ENCODE results near the gene DTNBP1. TPM values are rescaled to one million over a fixed set of nuclear protein-coding genes. Genes with fewer than 3 reads are reported as not detected.

The DTNBP1 gene
- total and polyA plus RNA-seq, 2 of the 13 experiments (the other 11 are each of a cell fraction or from before 2014, with no cell fraction given), result 6.6 to 19.1 TPM

DNA sequence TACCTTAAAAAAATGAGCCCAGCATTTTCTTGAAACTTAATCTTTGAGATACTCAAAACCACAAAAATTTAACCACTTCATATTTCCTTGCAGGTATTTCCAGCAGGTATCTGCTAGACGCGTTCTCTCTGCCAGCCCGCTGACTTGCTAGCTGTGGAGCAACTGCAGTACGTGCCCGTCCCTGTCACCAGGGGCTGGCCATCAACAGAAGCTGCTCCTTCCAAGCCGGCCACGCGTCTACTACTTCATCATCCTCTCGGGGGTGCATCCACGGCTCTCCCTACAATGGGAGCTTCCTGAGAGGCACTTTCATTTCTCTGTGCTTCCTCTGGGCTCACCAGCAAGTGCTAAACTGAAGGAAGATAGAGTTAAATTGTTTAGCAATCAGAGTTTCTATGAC is 132.4 kb downstream of the DTNBP1 start:
- Histone ChIP-seq H2AFZ (ENCODE audit: low read length) (no peak overlapping the region), H3K9me3 (ENCODE audit: low read length) (no peaks in the 10 kb centered on the region), H3K27me3 (ENCODE audit: control insufficient read depth in 1 of 2, insufficient read depth in 2 of 2, low read length in 2 of 2) (no peaks in the 10 kb centered on the region), H3K79me2 (ENCODE audit: insufficient read depth, low read length) (no peaks in the 10 kb centered on the region), H4K20me1 (ENCODE audit: insufficient read depth, low read length) (no peaks in the 10 kb centered on the region), H3K9ac (ENCODE audit: insufficient read depth, low read depth, low read length) (no peak overlapping the region), H3K36me3 (replicated peaks in 1 of 2; ENCODE audit: control insufficient read depth in 1 of 2, insufficient read depth in 2 of 2, low read length in 2 of 2) (peaks cover 8 to 11% of the 10 kb centered on the region in 2 experiments; a peak in 3 of 5 replicates), H3K4me2 (ENCODE audit: low read depth, low read length) (no peak overlapping the region), H3K4me1 (ENCODE audit: insufficient read depth, low read length) (peaks cover 13% of the 10 kb centered on the region), H3K4me3 (replicated peaks in 1 of 3; ENCODE audit: insufficient read depth in 1 of 3, low read depth in 2 of 3, low read length in 3 of 3) (no peak overlapping the region), H3K27ac (ENCODE audit: extremely low read length, insufficient read depth, low read length) (no peak overlapping the region)
- in situ Hi-C loops (cut with HindIII; ENCODE audit: extremely low pct_ligation_motif_present, low pct_unique_long_range_greater_than_20kb) (no loop called here), intact Hi-C loops (cut with micrococcal nuclease; ENCODE audit: unreplicated experiment) (no loop called here)
- no TSS peak for BruUV-seq (replicated peaks)
- 98% methylated on average over 10 of the region's 10 CpGs for WGBS (ENCODE audit: low lambda C conversion rate)
- TF ChIP-seq MIER2 (CRISPR knock-in tag; IDR thresholded peaks at IDR 0.05) (no peak), ZNF775 (CRISPR knock-in tag; IDR thresholded peaks at IDR 0.05; ENCODE audit: borderline replicate concordance) (no peak), AHR (CRISPR knock-in tag; IDR thresholded peaks at IDR 0.05) (no peak), SP5 (CRISPR knock-in tag; IDR thresholded peaks at IDR 0.05; ENCODE audit: borderline replicate concordance, low read depth) (no peak), ZNF274 (CRISPR knock-in tag; IDR thresholded peaks at IDR 0.05) (no peak), JUND (CRISPR knock-in tag; IDR thresholded peaks at IDR 0.05) (no peak), PHF21A (CRISPR knock-in tag; IDR thresholded peaks at IDR 0.05) (no peak), ZNF329 (CRISPR knock-in tag; IDR thresholded peaks at IDR 0.05; ENCODE audit: low read depth) (no peak), ZBTB38 (CRISPR knock-in tag; IDR thresholded peaks at IDR 0.05) (no peak), HNF4G (IDR thresholded peaks at IDR 0.05; ENCODE audit: borderline replicate concordance, low read depth, low read length) (no peak), HNF4G (CRISPR knock-in tag; IDR thresholded peaks at IDR 0.05; ENCODE audit: borderline replicate concordance, low read depth) (no peak), TSC22D2 (CRISPR knock-in tag; IDR thresholded peaks at IDR 0.05; ENCODE audit: borderline replicate concordance) (no peak)
- TF ChIP-seq, protein P1, sequence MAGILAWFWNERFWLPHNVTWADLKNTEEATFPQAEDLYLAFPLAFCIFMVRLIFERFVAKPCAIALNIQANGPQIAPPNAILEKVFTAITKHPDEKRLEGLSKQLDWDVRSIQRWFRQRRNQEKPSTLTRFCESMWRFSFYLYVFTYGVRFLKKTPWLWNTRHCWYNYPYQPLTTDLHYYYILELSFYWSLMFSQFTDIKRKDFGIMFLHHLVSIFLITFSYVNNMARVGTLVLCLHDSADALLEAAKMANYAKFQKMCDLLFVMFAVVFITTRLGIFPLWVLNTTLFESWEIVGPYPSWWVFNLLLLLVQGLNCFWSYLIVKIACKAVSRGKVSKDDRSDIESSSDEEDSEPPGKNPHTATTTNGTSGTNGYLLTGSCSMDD (CRISPR knock-in tag; IDR thresholded peaks at IDR 0.05), result no peak
- TF ChIP-seq, protein P2, sequence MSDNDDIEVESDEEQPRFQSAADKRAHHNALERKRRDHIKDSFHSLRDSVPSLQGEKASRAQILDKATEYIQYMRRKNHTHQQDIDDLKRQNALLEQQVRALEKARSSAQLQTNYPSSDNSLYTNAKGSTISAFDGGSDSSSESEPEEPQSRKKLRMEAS (IDR thresholded peaks at IDR 0.05), result no peak
- TF ChIP-seq, protein P3, sequence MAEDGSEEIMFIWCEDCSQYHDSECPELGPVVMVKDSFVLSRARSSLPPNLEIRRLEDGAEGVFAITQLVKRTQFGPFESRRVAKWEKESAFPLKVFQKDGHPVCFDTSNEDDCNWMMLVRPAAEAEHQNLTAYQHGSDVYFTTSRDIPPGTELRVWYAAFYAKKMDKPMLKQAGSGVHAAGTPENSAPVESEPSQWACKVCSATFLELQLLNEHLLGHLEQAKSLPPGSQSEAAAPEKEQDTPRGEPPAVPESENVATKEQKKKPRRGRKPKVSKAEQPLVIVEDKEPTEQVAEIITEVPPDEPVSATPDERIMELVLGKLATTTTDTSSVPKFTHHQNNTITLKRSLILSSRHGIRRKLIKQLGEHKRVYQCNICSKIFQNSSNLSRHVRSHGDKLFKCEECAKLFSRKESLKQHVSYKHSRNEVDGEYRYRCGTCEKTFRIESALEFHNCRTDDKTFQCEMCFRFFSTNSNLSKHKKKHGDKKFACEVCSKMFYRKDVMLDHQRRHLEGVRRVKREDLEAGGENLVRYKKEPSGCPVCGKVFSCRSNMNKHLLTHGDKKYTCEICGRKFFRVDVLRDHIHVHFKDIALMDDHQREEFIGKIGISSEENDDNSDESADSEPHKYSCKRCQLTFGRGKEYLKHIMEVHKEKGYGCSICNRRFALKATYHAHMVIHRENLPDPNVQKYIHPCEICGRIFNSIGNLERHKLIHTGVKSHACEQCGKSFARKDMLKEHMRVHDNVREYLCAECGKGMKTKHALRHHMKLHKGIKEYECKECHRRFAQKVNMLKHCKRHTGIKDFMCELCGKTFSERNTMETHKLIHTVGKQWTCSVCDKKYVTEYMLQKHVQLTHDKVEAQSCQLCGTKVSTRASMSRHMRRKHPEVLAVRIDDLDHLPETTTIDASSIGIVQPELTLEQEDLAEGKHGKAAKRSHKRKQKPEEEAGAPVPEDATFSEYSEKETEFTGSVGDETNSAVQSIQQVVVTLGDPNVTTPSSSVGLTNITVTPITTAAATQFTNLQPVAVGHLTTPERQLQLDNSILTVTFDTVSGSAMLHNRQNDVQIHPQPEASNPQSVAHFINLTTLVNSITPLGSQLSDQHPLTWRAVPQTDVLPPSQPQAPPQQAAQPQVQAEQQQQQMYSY (CRISPR knock-in tag; IDR thresholded peaks at IDR 0.05), result no peak
- ATAC-seq (no peak), FAIRE-seq (no peak), DNase-seq (ENCODE audit: low spot score) (no peak)
- ChIA-PET CTCF (ENCODE audit: low intra/inter-chr PET ratio, low total read pairs) (no interaction called here), POLR2A (no interaction called here)

Data from HepG2 (cell line).